ENCODE data around the gene KCNJ6.
A peak's percentile ranks its signal among the peaks of the same experiment; 100 is the strongest.
"Not testable (repeated sequence)": the region's sequence is repeated elsewhere in the genome, so short reads cannot be mapped to it uniquely, and the experiment has no call there.

Gene KCNJ6, protein sequence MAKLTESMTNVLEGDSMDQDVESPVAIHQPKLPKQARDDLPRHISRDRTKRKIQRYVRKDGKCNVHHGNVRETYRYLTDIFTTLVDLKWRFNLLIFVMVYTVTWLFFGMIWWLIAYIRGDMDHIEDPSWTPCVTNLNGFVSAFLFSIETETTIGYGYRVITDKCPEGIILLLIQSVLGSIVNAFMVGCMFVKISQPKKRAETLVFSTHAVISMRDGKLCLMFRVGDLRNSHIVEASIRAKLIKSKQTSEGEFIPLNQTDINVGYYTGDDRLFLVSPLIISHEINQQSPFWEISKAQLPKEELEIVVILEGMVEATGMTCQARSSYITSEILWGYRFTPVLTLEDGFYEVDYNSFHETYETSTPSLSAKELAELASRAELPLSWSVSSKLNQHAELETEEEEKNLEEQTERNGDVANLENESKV

DNA sequence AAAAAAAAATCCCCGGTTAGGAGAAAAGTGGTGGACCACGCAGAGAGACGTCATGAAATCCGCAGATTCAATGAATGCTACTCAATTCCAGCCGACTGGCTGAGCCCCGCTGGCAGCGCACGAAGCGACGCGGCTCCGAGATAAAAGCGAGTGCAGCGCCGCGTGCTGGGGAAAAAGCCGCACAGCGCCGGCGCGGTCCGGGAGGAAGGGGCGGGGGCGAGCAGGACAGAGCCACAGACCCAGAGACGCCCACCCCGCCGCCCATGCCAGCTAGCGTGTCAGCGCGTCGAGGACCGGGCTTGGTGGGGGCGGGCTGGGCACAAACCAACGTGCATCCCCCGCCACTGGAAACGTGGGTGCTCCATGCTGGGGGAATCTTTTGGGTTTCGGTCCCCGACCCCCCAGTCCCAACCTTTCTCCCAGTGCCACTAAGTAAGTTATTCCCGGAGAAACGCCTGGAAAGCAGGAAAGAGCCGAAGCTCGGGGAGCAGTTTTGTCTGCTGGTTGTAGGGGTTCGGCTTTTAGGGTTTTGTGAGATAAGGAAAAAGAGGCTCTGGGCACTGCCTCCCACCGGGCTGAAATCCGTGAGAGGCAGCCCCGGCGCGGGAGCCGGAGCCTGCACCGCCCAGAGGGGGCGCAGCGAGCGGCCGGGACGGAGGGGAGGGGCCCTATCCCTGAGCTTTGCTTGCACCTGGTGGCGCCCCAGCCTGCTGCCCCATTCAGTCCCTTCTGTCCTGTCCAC, at the start of gene KCNJ6:
Gene KCNJ6 (minus strand): TSS at position 148 of the 742 bp plus-strand sequence. CDS start 75,775 bp downstream, outside the sequence.
- DNase-seq, result peak; percentile 83

DNA sequence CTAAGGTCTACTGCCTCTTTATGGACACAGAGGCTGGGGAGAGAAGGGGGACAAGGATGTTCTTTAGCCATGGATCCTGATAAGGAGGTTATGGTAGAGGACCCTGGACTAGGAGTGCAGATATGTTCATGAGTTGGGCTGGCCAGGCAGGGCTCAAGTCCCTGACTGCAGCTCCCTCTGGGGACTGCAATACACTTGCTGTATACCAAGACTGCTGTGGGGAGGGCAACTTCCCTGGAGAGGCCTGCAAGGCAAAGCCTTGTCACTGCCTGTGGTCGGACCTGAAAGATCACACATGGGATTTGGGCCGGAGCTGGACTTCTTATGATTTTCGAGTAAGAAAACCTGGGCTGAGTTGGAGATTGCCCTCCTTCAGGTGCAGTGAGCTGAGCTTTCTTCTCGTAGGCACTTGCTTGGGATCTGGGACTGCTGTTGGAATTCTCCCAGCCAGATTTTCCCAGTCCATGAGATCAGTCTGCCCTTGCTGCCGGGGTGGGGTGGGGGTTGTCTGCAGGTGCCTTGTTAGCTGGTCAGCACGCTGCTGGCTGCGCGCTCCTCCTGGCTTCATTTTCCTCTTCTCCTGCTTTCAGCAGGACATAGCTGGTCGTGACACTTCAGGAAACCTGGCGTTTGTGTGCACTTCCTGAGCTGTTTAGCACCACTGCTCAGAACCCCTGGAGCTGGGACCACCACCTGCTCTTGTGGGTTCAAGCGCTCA, 49.0 kb upstream of the KCNJ6 start:
- no peak for DNase-seq

DNA sequence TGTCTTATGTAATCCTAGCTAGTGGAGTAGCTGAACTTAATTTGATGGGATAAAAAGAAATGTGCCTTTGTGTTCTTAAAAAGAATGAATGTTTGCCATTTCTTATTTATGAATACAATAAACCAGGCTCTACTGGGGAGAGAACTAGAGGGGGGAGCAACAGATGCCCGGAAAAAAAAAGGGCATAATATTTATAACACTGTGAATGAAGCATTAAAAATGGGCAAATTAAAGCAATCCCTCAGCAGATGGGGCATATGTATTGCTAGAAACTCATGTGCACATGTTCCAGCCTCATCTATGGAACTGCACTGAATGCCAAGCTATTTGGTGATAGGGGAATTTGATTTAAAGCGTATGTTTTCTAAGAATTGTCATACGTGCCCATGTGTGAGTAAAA, 42.3 kb upstream of the KCNJ6 start:
- no peak for DNase-seq

DNA sequence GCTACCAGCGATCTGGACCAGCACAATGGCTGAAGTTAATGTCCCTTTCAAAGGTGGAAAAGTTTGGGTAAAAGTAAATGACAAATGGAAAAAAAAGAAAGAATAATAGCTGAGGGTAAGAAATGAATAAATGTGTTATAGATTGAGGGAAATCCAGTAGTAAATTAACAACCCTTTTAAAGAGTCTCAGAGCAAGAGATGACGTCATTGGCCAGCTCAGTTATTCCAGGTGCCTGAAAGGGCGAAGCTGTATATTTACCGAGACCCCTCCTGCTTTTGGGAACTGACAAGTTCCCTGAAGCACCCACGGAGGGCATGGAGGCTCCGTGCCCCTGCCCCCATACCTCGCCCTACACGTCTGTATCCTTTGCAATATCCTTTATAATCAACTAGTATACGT, 40.5 kb upstream of the KCNJ6 start:
- DNase-seq, result no peak

DNA sequence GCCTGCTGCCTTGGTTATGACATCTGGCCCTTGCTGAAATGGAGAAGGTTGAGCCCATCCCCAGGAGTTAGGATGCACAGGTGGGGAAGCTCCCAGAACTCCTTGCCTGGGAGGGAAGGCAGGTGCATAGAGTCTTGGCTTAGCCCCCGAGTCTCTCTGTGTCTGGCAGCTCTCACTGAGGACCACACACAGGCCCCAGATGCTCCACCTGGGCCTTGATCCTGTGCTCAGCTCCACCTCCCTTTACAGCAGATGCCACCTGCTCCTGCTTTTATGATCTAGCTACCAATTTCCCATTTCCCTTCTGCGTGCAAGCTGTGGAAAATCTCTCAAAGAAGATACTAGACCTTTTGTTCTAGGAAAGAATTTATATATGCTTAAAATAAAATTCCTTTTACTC, 28.8 kb upstream of the KCNJ6 start:
- DNase-seq, result no peak

DNA sequence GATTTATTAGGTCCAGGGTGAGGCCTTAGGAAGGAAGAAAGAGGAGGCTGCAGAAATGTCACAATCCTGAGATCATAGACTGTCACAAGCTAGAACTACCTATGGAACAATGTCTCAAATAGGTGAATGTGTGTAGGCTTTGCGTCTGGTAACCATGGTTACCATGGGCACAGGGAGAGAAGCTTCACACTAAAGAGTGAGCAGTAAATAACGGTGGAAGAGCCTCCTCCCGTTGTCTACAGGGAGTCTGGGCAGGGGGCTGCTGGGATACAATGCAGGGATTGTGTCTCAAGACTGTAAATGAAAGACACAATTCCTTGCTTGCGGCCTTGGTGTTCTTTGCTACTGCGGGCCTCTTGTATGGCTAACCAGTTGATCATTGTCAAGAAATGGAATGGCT, 28.2 kb upstream of the KCNJ6 start:
- DNase-seq, result no peak

DNA sequence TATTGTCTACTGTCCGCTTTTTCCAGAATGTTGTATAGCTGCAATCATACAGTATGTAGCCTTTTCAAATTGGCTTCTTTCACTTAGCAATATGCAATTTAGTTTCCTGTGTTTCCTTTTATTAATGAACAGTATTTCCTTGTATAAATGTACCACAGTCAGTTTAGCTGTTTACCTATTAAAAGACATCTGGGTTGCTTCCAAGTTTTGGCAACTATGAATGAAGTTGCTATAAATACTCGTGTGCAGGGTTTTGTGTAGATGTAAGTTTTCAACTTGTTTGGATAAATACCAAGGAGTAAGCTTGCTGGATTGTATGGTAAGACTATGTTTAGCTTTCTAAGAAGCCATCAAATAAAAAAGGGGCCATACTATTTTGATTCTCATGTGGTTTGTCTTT, 24.4 kb upstream of the KCNJ6 start:
- DNase-seq, result no peak

DNA sequence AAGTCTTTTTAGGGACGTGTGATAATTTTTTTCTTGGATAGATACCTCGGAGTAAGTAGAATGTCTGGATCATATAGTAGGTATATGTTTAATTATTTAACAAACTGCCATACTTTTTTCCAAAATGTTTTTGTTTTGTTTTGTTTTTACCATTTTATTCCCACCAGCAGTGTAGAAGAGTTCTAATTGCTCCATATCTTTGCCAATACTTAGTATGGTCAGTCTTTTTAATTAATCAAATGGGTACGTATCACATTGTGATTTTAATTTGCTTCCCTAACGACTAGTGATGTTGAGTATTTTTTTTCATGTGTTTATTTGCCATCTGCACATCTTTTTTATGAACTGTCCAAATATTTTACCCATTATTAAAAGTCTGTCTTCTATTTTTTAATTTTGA, 23.6 kb upstream of the KCNJ6 start:
- no peak for DNase-seq

DNA sequence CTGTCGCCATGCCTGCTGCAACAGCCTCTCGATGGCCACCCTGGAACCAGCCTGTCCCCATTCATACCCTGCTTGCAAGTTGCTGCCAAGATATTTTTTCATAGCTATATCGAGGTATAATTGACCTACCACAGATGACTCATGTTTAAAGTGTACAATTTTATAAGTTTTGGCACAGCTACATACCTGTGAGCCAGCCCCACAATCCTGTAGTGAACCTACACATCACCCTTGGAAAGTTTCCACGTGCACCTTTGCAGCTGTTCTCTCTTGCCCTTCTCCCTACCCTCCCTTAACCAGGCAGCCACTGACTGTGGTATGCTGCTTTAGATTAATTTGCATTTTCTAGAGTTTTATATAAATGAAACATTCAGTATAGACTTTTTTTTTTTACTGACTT, 23.0 kb upstream of the KCNJ6 start:
- no peak for DNase-seq

DNA sequence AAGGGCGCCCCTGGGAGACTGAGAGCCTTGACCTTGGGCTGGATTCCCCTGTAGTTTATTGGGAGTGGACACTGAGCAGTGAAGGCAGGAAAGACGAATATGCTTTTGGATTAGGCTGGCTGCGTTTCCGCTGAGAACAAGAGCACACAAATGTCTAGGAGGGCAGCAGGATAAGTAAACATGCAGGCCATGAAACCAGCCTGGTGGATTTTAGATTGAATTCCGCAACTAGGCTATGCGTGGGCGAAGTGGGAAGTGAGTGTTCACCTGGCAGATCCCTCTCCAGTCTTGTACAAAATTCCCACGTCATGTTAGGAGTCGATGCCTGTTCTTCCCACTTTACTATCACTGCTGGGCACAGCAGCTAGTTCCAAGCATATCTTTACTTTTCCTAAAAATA, 21.4 kb upstream of the KCNJ6 start:
- DNase-seq, result no peak

DNA sequence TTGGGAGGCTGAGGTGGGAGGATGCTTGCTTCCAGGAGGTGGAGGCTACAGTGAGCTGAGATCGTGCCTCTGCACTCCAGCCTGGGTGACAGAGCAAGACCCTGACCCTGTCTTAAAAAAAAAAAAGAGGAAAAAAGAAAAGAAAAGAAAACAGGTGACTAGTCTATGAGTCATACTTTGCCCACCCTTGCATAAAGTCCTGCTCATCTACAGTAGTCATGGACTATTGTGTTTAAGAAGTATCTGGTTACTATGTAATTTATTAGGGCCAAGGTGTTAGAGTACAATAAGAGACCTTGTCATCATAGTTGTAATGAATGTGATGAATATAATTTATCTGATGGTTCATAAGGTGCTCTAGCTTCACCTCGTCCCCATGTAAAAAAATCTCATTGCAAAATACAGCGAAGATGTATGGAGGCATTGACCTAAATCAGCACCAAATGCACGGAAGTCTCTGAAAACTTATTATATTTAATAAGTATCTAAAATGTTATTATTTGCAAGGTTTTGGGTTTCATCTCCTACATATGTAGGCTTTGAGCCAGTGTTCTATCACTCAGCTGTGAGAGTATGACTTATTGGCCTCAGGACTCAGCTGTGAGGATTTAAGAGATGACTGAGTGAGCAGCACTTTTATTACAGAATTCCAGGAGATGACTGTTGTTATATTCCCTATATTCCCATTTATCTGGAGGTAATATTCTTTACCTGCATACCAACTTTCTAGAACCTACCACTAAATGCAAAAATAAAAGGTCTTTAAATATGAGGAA, 19.9 kb upstream of the KCNJ6 start:
- no peak for DNase-seq

DNA sequence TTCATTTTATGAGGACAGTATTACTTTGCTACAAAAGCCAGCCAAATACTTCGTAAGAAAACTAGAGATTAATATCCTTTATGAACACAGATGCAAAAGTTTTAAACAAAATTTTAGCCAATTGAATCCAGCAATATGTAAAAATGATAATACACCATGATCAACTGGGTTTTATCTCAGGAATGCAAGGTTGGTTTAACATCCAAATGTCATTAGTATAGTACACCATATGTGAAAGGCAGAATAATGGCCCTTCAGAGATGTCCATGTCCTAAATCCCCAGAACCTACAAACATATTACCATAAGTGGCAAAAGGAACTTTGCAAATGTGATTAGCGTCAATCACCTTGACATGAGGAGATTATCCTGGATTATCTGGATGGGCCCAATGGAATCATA, 16.7 kb upstream of the KCNJ6 start:
- DNase-seq, result no peak

DNA sequence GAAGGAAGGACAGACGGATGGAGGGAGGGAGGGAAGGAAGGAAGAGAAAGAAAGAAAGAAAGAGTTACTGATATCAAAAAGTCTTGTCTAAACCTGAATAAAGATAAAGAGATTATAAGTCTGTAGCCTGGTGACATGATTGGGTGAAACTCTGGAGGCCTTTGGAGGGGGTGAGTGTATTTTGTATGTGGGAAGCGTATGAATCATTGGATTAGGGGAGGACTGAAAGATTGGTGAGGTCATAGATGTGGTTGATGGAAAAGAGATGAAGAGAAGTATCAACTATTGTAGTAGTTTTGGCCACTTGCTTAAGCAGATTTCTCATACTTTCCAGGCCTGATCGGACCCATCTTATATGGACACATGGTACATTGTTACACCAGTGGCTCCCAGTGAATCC, 11.5 kb upstream of the KCNJ6 start:
- DNase-seq, result no peak

DNA sequence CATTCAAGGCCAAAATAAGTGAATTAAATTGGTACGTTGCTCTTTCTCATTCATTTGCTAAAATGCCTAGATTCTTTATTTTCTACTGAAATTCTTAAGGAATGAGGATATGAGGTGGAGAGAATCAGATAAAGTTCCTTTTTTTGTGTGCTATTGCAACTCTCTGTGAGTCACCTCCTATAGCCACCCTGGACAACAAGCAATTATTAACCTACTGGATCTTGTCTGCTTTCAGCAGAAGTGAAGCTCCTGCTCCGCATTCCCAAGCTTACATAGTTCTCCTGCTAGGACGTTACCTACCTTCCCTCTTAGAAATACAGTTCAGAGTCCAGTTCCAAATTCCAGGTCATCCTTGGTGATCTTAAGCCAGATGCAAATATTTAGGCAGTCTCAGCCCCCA, 4.8 kb upstream of the KCNJ6 start:
- DNase-seq, result no peak

DNA sequence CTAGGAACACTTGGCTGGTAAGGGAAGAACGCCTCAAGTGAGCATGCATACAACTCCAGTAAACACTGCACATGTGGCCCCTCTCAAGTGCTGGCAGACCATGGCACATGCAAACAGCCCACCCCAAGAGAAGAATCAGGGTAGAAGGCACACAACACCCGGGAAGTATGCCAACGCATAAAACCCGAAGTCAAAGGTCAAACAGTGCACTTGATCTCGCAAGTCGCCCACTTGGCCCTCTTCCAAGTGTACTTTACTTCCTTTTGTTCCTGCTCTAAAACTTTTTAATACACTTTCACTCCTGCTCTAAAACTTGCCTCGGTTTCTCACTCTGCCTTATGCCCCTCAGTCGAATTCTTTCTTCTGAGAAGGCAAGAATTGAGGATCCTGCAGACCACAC, 4.0 kb upstream of the KCNJ6 start:
- not testable (repeated sequence) for DNase-seq

DNA sequence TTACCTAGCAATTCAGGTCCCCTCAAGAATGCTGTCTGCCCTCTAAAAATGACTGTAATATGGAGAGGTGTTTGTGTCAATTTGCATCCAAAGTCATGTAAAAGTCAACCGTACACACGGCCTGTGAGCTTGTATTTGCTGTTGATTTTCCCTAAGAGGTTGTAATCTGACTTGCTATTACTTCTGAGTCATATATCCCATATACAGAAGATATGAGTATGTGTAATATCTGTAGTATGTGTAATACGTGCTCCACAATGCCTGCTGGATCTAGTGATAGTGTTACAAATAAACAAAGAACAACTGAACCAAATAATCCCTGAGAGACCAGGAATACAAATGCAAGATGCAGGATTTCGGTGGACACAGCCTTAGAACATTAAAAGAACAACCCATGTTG, 1.4 kb upstream of the KCNJ6 start:
- DNase-seq, result no peak

DNA sequence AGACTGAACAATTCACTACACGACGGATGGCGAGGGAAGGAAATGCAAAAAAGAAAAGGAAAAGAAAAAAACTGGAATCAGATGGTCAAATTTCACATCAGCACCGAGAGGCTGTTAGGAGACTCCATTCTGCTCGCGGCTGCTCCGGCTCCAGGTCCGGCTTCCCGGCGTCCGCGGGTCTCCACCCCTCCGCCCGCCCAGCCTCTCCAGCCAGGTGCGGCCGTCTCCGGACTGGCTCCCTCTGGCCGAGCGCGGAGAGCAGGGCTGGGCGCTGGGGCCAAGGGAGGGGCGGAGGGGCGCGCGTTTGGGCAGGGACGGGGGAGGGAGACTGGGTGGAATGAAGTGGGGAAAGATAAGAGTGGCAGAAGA, 332 bp downstream of the KCNJ6 start:
- DNase-seq, result peak; percentile 58

DNA sequence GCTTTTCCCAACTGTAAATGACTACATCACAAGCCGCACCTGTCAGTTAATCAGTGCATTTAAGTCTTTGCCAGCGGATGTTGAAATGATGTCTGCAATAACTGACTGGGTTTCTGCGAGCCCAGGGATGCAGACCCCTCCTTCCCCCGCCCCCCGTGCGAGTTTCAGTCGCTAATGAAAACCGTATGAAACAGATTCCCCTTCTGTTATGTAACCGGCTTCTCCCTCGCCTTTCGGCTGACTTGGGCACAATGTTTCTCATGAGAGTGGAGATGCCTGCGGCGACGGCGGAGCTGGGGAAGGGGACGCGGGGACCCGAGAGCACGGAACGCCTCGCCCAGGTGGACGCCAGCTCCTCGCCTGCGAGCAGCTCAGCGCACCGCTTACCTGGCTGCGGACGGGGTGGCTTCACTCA, 753 bp downstream of the KCNJ6 start:
- DNase-seq, result peak; percentile 41

DNA sequence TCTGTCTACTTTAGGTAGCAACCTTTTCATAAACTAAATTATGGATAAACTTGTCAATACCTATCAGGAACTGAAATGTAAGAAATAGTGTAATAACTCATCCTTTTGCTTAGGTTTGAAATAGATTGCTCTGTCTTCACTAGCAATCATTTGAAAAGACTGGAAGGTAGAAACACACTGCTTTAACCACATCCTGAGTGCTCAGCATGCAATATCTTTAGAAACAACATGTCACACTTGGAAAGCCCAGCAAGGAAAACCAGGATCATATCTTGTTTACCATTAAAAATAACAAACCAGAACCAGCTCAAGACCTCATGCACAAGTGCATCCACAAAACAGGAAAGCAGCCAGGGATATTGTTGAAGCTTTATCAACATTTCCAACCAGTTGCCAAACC, 3.6 kb downstream of the KCNJ6 start:
- peak; percentile 39 for DNase-seq

DNA sequence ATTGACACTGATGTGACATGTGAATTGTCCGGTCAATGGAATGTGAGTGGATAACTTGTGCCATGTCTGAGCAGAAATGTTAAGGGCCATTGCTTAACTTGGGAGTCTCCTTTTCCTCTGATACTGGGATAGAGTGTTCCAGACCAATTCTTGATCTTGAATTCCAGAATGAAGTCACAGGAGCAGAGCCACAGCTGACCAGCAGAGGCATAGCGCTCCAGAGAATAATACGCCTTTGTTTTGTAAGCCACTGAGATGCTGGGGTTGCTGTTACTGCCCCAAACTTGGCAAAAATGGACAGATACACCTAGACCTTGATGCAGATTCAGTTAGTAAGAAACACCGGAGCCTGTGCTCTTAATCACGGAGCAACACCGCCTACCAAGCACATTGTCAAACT, 6.3 kb downstream of the KCNJ6 start:
- no peak for DNase-seq

DNA sequence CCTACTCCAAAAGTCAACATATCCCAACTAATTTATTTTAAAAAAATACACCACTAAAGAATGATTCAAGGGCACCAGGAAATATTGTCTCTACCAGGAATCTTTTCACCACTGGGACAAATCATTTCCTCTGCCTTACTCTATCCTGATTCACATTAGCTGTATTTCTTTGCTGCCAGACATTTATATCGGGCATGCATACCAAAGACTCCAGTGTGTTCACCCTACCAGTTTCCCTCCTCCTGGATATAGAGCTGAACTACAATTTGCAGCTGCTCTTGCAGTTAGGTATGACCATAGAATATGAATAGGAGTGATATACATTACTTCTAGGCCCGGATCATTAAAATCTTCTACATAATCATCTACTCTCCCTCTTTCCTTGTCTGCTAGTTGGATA, 7.6 kb downstream of the KCNJ6 start:
- no peak for DNase-seq

DNA sequence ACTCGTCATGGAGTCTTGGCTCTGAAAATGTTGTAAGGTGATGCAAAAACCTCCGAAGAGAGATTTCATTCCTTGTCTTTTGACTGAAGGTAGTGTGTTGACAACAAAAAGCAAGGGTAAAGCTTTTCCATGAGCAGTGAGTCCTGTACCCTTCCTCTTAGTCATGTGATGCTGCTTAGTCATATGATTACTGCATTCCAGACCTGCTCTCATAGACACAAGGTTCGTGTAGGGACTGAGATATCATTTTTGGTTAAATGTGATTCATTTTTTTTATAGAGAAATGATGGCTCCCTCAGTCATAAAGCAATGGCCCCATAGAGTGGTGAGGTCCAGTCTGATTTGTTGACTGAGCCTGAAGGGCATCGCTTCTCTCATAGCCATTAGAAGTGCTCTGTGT, 9.2 kb downstream of the KCNJ6 start:
- DNase-seq, result no peak

DNA sequence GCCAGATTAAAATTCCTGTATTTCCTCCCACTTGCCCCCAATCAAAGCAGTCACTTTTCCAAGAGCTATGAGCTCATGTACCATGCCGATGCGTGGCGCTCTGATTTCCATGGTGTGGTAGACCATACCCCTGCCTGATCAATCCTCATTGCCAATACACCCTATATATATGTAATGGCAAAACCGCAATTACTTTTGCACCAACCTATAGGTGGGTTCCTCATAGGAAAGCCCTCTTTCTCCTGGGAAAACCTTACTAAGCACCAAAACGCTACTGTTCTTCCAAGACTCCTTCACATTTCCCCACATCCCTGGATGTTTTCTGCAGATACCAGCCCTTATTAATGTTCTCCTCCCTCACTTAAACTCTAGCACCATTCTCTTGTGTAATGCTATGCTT, 11.0 kb downstream of the KCNJ6 start:
- no peak for DNase-seq
